GM23248 (cell line): ENCODE measurements around the gene RADIL. TPM values are rescaled to one million over a fixed set of nuclear protein-coding genes. Genes with fewer than 3 reads are reported as not detected.

Experiments used
- DNase-seq: peaks from one replicate; pipeline ENCODE4 v3.0.0-alpha.2; 2015
- H2AFZ ChIP-seq: fragments of 200-600 bp; sonication (generic); 2 replicates; pipeline ENCODE4 v1.6.1; 2016; ENCODE audit warnings: antibody characterized with exemption
- H3F3A ChIP-seq: fragments of 200-600 bp; sonication (generic); 2 replicates; pipeline ENCODE4 v1.6.1; 2016; ENCODE audit warnings: mild to moderate bottlenecking, antibody characterized with exemption, mixed run types; ENCODE audit not compliant: insufficient read depth
- H3K27ac ChIP-seq: fragments of 200-600 bp; sonication (generic); 2 replicates; pipeline ENCODE4 v1.5.1; 2016; ENCODE audit warnings: mild to moderate bottlenecking
- H3K27me3 ChIP-seq: fragments of 200-600 bp; sonication (generic); replicated peaks from 2 replicates; pipeline ENCODE4 v1.6.1; 2016; ENCODE audit warnings: mild to moderate bottlenecking; ENCODE audit not compliant: insufficient read depth
- H3K36me3 ChIP-seq: fragments of 200-600 bp; sonication (generic); 2 replicates; pipeline ENCODE4 v1.6.1; 2016; ENCODE audit warnings: low read depth, mild to moderate bottlenecking
- H3K4me1 ChIP-seq: fragments of 200-600 bp; sonication (generic); 2 replicates; pipeline ENCODE4 v1.6.1; 2016; ENCODE audit warnings: mild to moderate bottlenecking; ENCODE audit not compliant: insufficient read depth
- H3K4me2 ChIP-seq: fragments of 200-600 bp; sonication (generic); one replicate; pipeline ENCODE4 v1.6.1; 2016; ENCODE audit warnings: mild to moderate bottlenecking; ENCODE audit not compliant: unreplicated experiment
- H3K4me3 ChIP-seq: fragments of 200-600 bp; sonication (generic); 2 replicates; pipeline ENCODE4 v1.5.1; 2016; ENCODE audit warnings: mild to moderate bottlenecking
- H3K79me2 ChIP-seq: fragments of 200-600 bp; sonication (generic); 2 replicates; pipeline ENCODE4 v1.6.1; 2016; ENCODE audit warnings: mild to moderate bottlenecking; ENCODE audit not compliant: insufficient read depth
- H3K9ac ChIP-seq: fragments of 200-600 bp; sonication (generic); 2 replicates; pipeline ENCODE4 v1.6.1; 2016; ENCODE audit warnings: mild to moderate bottlenecking
- H3K9me2 ChIP-seq: fragments of 200-600 bp; sonication (generic); 2 replicates; pipeline ENCODE4 v1.6.1; 2016; ENCODE audit warnings: mixed run types, mild to moderate bottlenecking, moderate library complexity; ENCODE audit not compliant: insufficient read depth
- H3K9me3 ChIP-seq: fragments of 200-600 bp; sonication (generic); one replicate; pipeline ENCODE4 v1.6.1; 2017; ENCODE audit warnings: low read depth
- H4K20me1 ChIP-seq: fragments of 200-600 bp; sonication (generic); 2 replicates; pipeline ENCODE4 v1.6.0; 2016; ENCODE audit not compliant: insufficient read depth
- EZH2 ChIP-seq: fragments of 200-600 bp; sonication (generic); IDR thresholded peaks from 2 replicates; pipeline ENCODE4 v1.6.1; 2018; ENCODE audit warnings: antibody characterized with exemption, mild to moderate bottlenecking; ENCODE audit not compliant: insufficient read depth, poor library complexity, severe bottlenecking
- EZH2phosphoT487 ChIP-seq: fragments of 200-600 bp; sonication (generic); IDR thresholded peaks from 2 replicates; pipeline ENCODE4 v1.6.1; 2018; ENCODE audit warnings: antibody characterized with exemption, moderate library complexity, mild to moderate bottlenecking, low read depth; ENCODE audit not compliant: insufficient read depth
- WGBS, 2 experiments: methylation state at CpG; one replicate each; pipeline ENCODE4 v1.1.6; 2015 to 2017; ENCODE audit warnings: low lambda C conversion rate in 2 of 2, low coverage in 1 of 2; ENCODE audit errors: missing lambda C conversion rate in 2 of 2; 5-methylcytosine and 5-hydroxymethylcytosine counted together
- in situ Hi-C: fragments of 300-500 bp; cut with MboI; formaldehyde crosslinking; loops from 2 replicates; pipeline ENCODE4 v1.15.0; 2020
- polyA plus RNA-seq: library from polyadenylated mRNA; unstranded; fragments of >200 nt; fragmentation: Nextera tagmentation; extraction: Ambion mirVana; gene quantifications from 2 replicates; pipeline ENCODE4 v1.2.1, GENCODE V29; 2016
- total RNA-seq: library from RNA; depleted of rRNA; stranded (reverse); fragments of >200 nt; shearing (Covaris generic); gene quantifications from 2 replicates; pipeline ENCODE4 v1.2.3, GENCODE V29; 2014

RADIL gene
- total and polyA plus RNA-seq, 2 experiments from 2014 or later = 0.55 to 4.3 TPM

DNA sequence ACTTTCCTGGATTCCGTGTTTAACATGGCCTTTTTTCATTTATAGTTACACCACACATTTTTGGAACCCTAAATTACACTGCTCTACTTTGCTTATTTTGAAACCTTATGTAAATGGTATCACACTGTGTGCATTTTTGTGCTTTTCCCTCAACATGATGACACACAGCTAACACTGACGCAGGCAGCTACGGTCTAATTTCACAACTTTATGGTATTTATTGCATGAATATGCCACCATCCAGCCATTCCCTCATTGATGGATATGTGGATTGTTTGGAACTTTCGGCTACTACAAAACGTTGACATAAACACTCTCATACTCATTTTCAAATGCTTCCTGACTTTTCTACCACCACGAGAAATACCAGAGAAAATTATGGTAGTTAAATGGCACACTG, 28.6 kb downstream of the RADIL start:
- Histone ChIP-seq H4K20me1 (no peaks in the 10 kb centered on the region), H3K27me3 (no peaks in the 10 kb centered on the region), H2AFZ (no peak overlapping the region), H3K9me3 (no peaks in the 10 kb centered on the region), H3F3A (no peaks in the 10 kb centered on the region), H3K4me3 (no peak overlapping the region), H3K4me1 (no peaks in the 10 kb centered on the region), H3K4me2 (no peak overlapping the region), H3K9me2 (no peaks in the 10 kb centered on the region), H3K79me2 (no peaks in the 10 kb centered on the region), H3K36me3 (no peaks in the 10 kb centered on the region), H3K9ac (no peak overlapping the region), H3K27ac (no peak overlapping the region)
- DNase-seq = no peak
- WGBS, 2 experiments = 71 to 79% methylated on average over 6 of the region's 6 CpGs
- in situ Hi-C loops = no loop called here
- TF ChIP-seq EZH2phosphoT487 (no peak), EZH2 (no peak)

DNA sequence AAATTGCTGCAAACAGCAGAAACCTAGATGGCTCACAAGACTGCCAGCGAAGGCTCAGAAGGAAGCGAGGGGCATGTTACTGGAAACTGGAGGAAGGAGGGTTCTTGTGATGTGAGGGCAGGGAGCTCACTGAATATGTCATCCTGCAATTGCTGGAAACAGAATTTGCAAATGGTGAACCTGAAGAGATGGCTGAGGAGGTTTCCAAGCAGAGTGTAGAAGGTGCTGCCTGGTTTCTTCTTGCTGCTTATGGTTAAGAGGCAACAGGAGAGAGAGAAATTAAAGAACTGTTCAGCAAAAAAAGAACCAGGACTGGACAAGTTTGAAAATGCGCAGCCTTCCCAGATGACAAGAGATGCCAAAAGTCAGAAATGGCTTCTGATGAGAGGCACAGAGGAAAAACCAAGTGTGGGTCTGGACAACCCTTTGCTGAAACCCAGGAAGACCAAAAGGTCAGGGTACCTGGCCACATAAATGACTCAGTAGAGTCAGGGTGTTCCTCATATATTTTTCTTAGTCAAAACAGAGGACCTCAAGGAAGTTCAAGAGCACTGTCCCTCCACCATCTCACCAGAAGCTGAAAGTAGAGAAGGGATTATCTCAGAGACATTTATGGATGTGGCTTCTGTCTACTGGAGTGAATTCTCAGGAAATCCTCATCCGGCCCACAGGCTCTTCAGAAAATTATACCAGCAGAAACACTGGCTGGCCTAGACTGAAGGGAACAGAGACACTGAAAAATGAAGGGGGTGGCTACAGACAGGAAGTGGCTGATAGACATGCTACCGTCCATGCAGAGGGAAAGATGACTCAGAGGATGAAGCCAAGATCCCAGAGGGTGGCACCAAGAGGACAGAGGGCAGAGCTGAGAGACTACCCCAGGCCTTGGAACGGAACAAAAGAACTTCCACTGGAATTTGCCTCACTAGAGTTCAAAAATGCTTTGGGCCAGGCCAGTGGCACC, 31.8 kb downstream of the RADIL start:
- Histone ChIP-seq H3K4me1 (no peaks in the 10 kb centered on the region), H3F3A (no peaks in the 10 kb centered on the region), H3K9ac (no peak overlapping the region), H3K36me3 (no peaks in the 10 kb centered on the region), H2AFZ (no peak overlapping the region), H4K20me1 (no peaks in the 10 kb centered on the region), H3K4me3 (no peak overlapping the region), H3K9me3 (no peaks in the 10 kb centered on the region), H3K9me2 (no peaks in the 10 kb centered on the region), H3K27me3 (no peaks in the 10 kb centered on the region), H3K79me2 (no peaks in the 10 kb centered on the region), H3K4me2 (no peak overlapping the region), H3K27ac (no peak overlapping the region)
- in situ Hi-C loops = no loop called here
- 74 to 80% methylated on average over 6 of the region's 6 CpGs for WGBS, 2 experiments
- peak; percentile 40 for DNase-seq
- TF ChIP-seq EZH2 = no peak
- no peak for TF ChIP-seq EZH2phosphoT487

DNA sequence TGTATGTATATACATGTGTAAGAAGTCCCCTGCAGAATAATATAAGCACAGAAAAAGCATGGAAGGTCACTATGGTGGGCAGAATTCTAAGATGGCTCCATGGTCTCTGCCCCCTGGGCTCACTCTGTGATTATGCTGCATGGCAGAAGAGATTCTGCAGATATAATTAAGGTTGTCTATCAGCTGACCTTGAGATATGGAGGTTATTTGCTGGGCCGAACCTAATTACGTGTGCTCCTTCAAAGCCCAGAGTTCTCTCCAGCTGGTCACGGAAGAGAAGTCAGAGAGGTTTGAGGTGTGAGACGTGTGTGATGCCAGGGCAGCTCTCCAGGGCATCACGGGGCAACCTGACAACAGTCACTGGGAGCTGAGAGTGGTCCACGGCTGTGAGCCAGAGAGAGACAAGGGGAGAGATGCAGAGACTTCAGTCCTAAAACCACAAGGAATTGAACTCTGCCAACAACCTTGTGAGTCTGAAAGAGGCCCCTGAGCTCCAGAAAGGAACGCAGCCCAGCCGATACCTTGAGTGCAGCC, 33.2 kb downstream of the RADIL start:
- H3K36me3 ChIP-seq = no peaks in the 10 kb centered on the region
- H4K20me1 ChIP-seq = no peaks in the 10 kb centered on the region
- no peak overlapping the region for H3K4me3 ChIP-seq
- no peak overlapping the region for H2AFZ ChIP-seq
- no peak for DNase-seq
- TF ChIP-seq EZH2 = no peak
- TF ChIP-seq EZH2phosphoT487 = no peak
- no peak overlapping the region for H3K4me2 ChIP-seq
- H3K4me1 ChIP-seq = no peaks in the 10 kb centered on the region
- H3K9me2 ChIP-seq = no peaks in the 10 kb centered on the region
- H3F3A ChIP-seq = no peaks in the 10 kb centered on the region
- no peak overlapping the region for H3K9ac ChIP-seq
- in situ Hi-C loops = no loop called here
- no peaks in the 10 kb centered on the region for H3K9me3 ChIP-seq
- no peaks in the 10 kb centered on the region for H3K79me2 ChIP-seq
- H3K27me3 ChIP-seq = no peaks in the 10 kb centered on the region
- no peak overlapping the region for H3K27ac ChIP-seq
- WGBS, 2 experiments = 86 to 87% methylated on average over 8 of the region's 8 CpGs

DNA sequence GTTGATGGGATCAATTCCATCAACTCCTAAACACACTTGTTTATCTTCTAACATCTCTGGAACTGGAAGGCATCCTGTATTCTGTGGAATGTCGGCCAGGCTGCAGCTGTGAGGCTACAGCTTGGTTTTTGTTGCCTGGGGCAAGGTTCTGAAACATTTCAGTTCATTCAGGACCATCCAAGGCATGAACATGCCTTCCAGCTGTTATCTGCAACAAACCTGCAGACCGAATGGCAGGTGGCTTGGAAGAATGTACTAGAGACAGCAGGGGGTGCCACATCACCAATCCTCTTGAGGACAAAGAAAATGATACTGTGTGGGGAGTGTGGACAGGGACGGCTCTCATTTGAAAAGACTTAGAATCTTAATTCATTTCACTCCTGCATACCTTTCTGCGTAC, 34.1 kb downstream of the RADIL start:
- WGBS, 2 experiments = 57 to 60% methylated on average over 4 of the region's 4 CpGs
- H3K4me1 ChIP-seq = no peaks in the 10 kb centered on the region
- H3K79me2 ChIP-seq = no peaks in the 10 kb centered on the region
- no peaks in the 10 kb centered on the region for H3K9me3 ChIP-seq
- DNase-seq = peak; percentile 16
- in situ Hi-C loops = no loop called here
- no peak overlapping the region for H3K9ac ChIP-seq
- no peak overlapping the region for H3K4me2 ChIP-seq
- TF ChIP-seq EZH2 = no peak
- no peak for TF ChIP-seq EZH2phosphoT487
- no peak overlapping the region for H3K4me3 ChIP-seq
- H2AFZ ChIP-seq = no peak overlapping the region
- H3K27me3 ChIP-seq = no peaks in the 10 kb centered on the region
- H3K36me3 ChIP-seq = no peaks in the 10 kb centered on the region
- no peak overlapping the region for H3K27ac ChIP-seq
- H4K20me1 ChIP-seq = no peaks in the 10 kb centered on the region
- no peaks in the 10 kb centered on the region for H3F3A ChIP-seq
- H3K9me2 ChIP-seq = no peaks in the 10 kb centered on the region
